DMS 273 (cell line): ENCODE data around the gene ETV3.

Experiments used
- DNase-seq: peaks from one replicate; lab custom pipeline; 2025; ENCODE audit not compliant: unreplicated experiment; lab: John Stamatoyannopoulos, UW

Gene ETV3

GRCh38 chr1:157140063-157140588, 1.9 kb upstream of the ETV3 start:
- DNase-seq = no peak

- no peak for DNase-seq
Observed at GRCh38 chr1:157139052-157139715, 989 bp upstream of the ETV3 start.

GRCh38 chr1:157137408-157138219, 581 bp downstream of the ETV3 start:
- DNase-seq = peak; percentile 54

GRCh38 chr1:157137046-157137407, 1.2 kb downstream of the ETV3 start:
- peak; percentile 54 for DNase-seq

GRCh38 chr1:157136133-157136532, 2.1 kb downstream of the ETV3 start:
- DNase-seq = no peak

- DNase-seq = no peak
Observed at GRCh38 chr1:157135646-157136045, 2.5 kb downstream of the ETV3 start.

- DNase-seq = no peak
Observed at GRCh38 chr1:157135070-157135469, 3.1 kb downstream of the ETV3 start.

GRCh38 chr1:157134442-157134841, 3.8 kb downstream of the ETV3 start:
- DNase-seq = no peak

- no peak for DNase-seq
Observed at GRCh38 chr1:157133426-157133825, 4.8 kb downstream of the ETV3 start.

GRCh38 chr1:157132616-157133167, 5.5 kb downstream of the ETV3 start:
- DNase-seq = no peak

- no peak for DNase-seq
Observed at GRCh38 chr1:157132111-157132510, 6.1 kb downstream of the ETV3 start.

- no peak for DNase-seq
Observed at GRCh38 chr1:157131281-157131680, 6.9 kb downstream of the ETV3 start.

- DNase-seq = peak; percentile 68
Observed at GRCh38 chr1:157124855-157125254, 13.3 kb downstream of the ETV3 start.

- no peak for DNase-seq
Observed at GRCh38 chr1:157119448-157119847, 18.7 kb downstream of the ETV3 start.

- no peak for DNase-seq
Observed at GRCh38 chr1:157119008-157119407, 19.2 kb downstream of the ETV3 start.

- DNase-seq = no peak
Observed at GRCh38 chr1:157117527-157118057, 20.6 kb downstream of the ETV3 start.

GRCh38 chr1:157116737-157117103, 21.5 kb downstream of the ETV3 start:
- no peak for DNase-seq

- no peak for DNase-seq
Observed at GRCh38 chr1:157115851-157116736, 22.1 kb downstream of the ETV3 start.

GRCh38 chr1:157115429-157115838, 22.8 kb downstream of the ETV3 start:
- DNase-seq = no peak

GRCh38 chr1:157114183-157115121, 23.7 kb downstream of the ETV3 start:
- no peak for DNase-seq
